AG04450 (cell line): ENCODE measurements around the gene TFAM. TPM values are rescaled to one million over a fixed set of nuclear protein-coding genes. Genes with fewer than 3 reads are reported as not detected.

Source experiments
- CTCF ChIA-PET: fragments of 300-600, 350-600 bp; formaldehyde crosslinking; extraction: SDS; loops from one replicate; lab custom pipeline; 2022; ENCODE audit warnings: antibody characterized with exemption, inconsistent platforms; lab: Charles Lee
- POLR2A ChIA-PET: fragments of 350-600 bp; formaldehyde crosslinking; extraction: SDS; loops from one replicate; lab custom pipeline; 2021; ENCODE audit warnings: antibody characterized with exemption, inconsistent platforms; lab: Yijun Ruan, JAX
- DNase-seq: peaks from one replicate; pipeline ENCODE4 v3.0.0-alpha.2; 2011; ENCODE audit warnings: low read depth, low spot score
- H3K27ac ChIP-seq: one replicate; pipeline ENCODE4 v1.5.1; 2012; ENCODE audit warnings: low read depth, low read length, control low read depth
- H3K27me3 ChIP-seq: one replicate; pipeline ENCODE4 v1.6.0; 2012; ENCODE audit warnings: low read length; ENCODE audit not compliant: control insufficient read depth, insufficient read depth
- H3K4me3 ChIP-seq: 2 replicates; pipeline ENCODE4 v1.5.1; 2011; ENCODE audit warnings: mild to moderate bottlenecking, low read depth, low read length, control low read depth
- H3K9me3 ChIP-seq: 2 replicates; pipeline ENCODE4 v1.5.1; 2012; ENCODE audit warnings: low read length; ENCODE audit not compliant: control insufficient read depth, insufficient read depth
- CTCF ChIP-seq: IDR thresholded peaks from 2 replicates; pipeline ENCODE4 v1.5.1; 2011; ENCODE audit warnings: low read depth, low read length, control low read depth, inconsistent platforms
- polyA plus RNA-seq: library from polyadenylated mRNA; depleted of rRNA; stranded (reverse); fragments of >200 nt; gene quantifications from 2 replicates; pipeline ENCODE4 v1.2.3, GENCODE V29; 2011

TFAM gene
- polyA plus RNA-seq, 1 experiment = 17.0 TPM

GRCh38 chr10:58371473-58371872 lies 13.7 kb upstream of the TFAM start:
- CTCF ChIA-PET = interaction anchor here (0.9 kb wide), 1 partner anchor 13 kb away, joined by 5 read pairs; no protein-coding TSS in a partner anchor
- H3K27me3 ChIP-seq = no peaks in the 10 kb centered on the region
- no peaks in the 10 kb centered on the region for H3K9me3 ChIP-seq
- TF ChIP-seq CTCF = no peak
- no peak overlapping the region for H3K27ac ChIP-seq
- DNase-seq = no peak
- no peak overlapping the region for H3K4me3 ChIP-seq
- POLR2A ChIA-PET = interaction anchor here (0.7 kb wide), 1 partner anchor 67 kb away, joined by 3 read pairs; no protein-coding TSS in a partner anchor

GRCh38 chr10:58372607-58373441 lies 12.4 kb upstream of the TFAM start:
- DNase-seq = no peak
- Histone ChIP-seq H3K4me3 (no peak overlapping the region), H3K27ac (no peak overlapping the region), H3K27me3 (no peaks in the 10 kb centered on the region), H3K9me3 (no peaks in the 10 kb centered on the region)
- TF ChIP-seq CTCF = no peak
- ChIA-PET CTCF (interaction anchor here (2.4 kb wide), 1 partner anchor 74 kb away, joined by 10 read pairs; no protein-coding TSS in a partner anchor), POLR2A (no interaction called here)

GRCh38 chr10:58373442-58373827 lies 11.8 kb upstream of the TFAM start:
- no peak overlapping the region for H3K4me3 ChIP-seq
- ChIA-PET CTCF (interaction anchor here (2.4 kb wide), 1 partner anchor 74 kb away, joined by 10 read pairs; no protein-coding TSS in a partner anchor), POLR2A (no interaction called here)
- DNase-seq = no peak
- no peaks in the 10 kb centered on the region for H3K9me3 ChIP-seq
- TF ChIP-seq CTCF = no peak
- H3K27me3 ChIP-seq = no peaks in the 10 kb centered on the region
- H3K27ac ChIP-seq = no peak overlapping the region

- no peaks in the 10 kb centered on the region for H3K27me3 ChIP-seq
- TF ChIP-seq CTCF = no peak
- peaks cover 3% of the 10 kb centered on the region; the same call in 1 of the 2 replicates for H3K9me3 ChIP-seq
- POLR2A ChIA-PET = no interaction called here
- no peak overlapping the region for H3K4me3 ChIP-seq
- H3K27ac ChIP-seq = no peak overlapping the region
- CTCF ChIA-PET = interaction anchor here (1.7 to 5.3 kb wide), 2 partner anchors 81 to 83 kb away, joined by 14 to 98 read pairs; no protein-coding TSS in a partner anchor
- DNase-seq = no peak
Observed at GRCh38 chr10:58382489-58382995, 2.7 kb upstream of the TFAM start.

GRCh38 chr10:58384095-58384494 lies 1.1 kb upstream of the TFAM start:
- CTCF ChIA-PET = interaction anchor here (0.8 to 5.3 kb wide), 15 partner anchors 9 to 206 kb away, joined by 3 to 98 read pairs (median 5); partner anchors contain the start of gene UBE2D1

More at GRCh38 chr10:58384095-58384494, 1.1 kb upstream of the TFAM start:
- H3K9me3 ChIP-seq = peaks cover 3% of the 10 kb centered on the region; the same call in 1 of the 2 replicates
- H3K27me3 ChIP-seq = no peaks in the 10 kb centered on the region
- no peak for TF ChIP-seq CTCF
- no peak overlapping the region for H3K27ac ChIP-seq
- POLR2A ChIA-PET = interaction anchor here (2.5 kb wide), 1 partner anchor 49 kb away, joined by 13 read pairs; the partner anchor contains the start of gene UBE2D1
- DNase-seq = no peak
- H3K4me3 ChIP-seq = no peak overlapping the region
